HepG2 (cell line): Measurements from ENCODE around the gene SUPT6H. TPM values are rescaled to one million over a fixed set of nuclear protein-coding genes. Genes with fewer than 3 reads are reported as not detected.
A peak's percentile ranks its signal among the peaks of the same experiment; 100 is the strongest.

Experiments used
- ATF7-NPFF ChIP-seq: sonication (generic); formaldehyde crosslinking; IDR thresholded peaks from 2 replicates; pipeline ENCODE4 v1.8.1; 2023; ENCODE audit warnings: mild to moderate bottlenecking, low read depth, missing genetic modification reagents, moderate library complexity
- HES4 ChIP-seq: sonication (generic); formaldehyde crosslinking; IDR thresholded peaks from 2 replicates; pipeline ENCODE4 v1.9.0; 2021; ENCODE audit warnings: mild to moderate bottlenecking, missing genetic modification reagents, borderline replicate concordance
- HOXD1 ChIP-seq: sonication (generic); formaldehyde crosslinking; IDR thresholded peaks from 2 replicates; pipeline ENCODE4 v1.5.0; 2020; ENCODE audit warnings: missing genetic modification reagents
- MED1 ChIP-seq: sonication (generic); formaldehyde crosslinking; IDR thresholded peaks from 2 replicates; pipeline ENCODE4 v1.4.0; 2020; ENCODE audit warnings: missing genetic modification reagents
- MNT ChIP-seq: fragments of 450-650 bp; IDR thresholded peaks from 2 replicates; pipeline ENCODE4 v1.6.1; 2016
- NAIF1 ChIP-seq: sonication (generic); formaldehyde crosslinking; IDR thresholded peaks from 2 replicates; pipeline ENCODE4 v1.5.0; 2020; ENCODE audit warnings: mild to moderate bottlenecking, missing genetic modification reagents, borderline replicate concordance
- PCBP2 ChIP-seq: fragments of 200-400 bp; formaldehyde crosslinking; optimal IDR thresholded peaks from 2 replicates; pipeline ENCODE3; 2018; ENCODE audit warnings: low read length, low read depth; ENCODE audit not compliant: poor library complexity, severe bottlenecking
- RAD21 ChIP-seq: fragments of 450-650 bp; formaldehyde crosslinking; IDR thresholded peaks from 2 replicates; pipeline ENCODE4 v1.5.0; 2020; ENCODE audit warnings: mild to moderate bottlenecking
- RXRB ChIP-seq: IDR thresholded peaks from 2 replicates; pipeline ENCODE4 v1.6.1; 2016; ENCODE audit warnings: borderline replicate concordance, missing genetic modification reagents, missing compliant biosample characterization
- SRSF4 ChIP-seq: fragments of 200-400 bp; formaldehyde crosslinking; IDR thresholded peaks from one replicate; pipeline ENCODE4 v1.6.1; 2018; ENCODE audit warnings: mild to moderate bottlenecking, low read depth, low read length, moderate library complexity; ENCODE audit not compliant: poor library complexity, severe bottlenecking
- TEF ChIP-seq: sonication (generic); formaldehyde crosslinking; IDR thresholded peaks from 2 replicates; pipeline ENCODE4 v1.5.0; 2020; ENCODE audit warnings: missing genetic modification reagents
- ZNF224 ChIP-seq: sonication (generic); formaldehyde crosslinking; IDR thresholded peaks from 2 replicates; pipeline ENCODE4 v1.5.0; 2020; ENCODE audit warnings: mild to moderate bottlenecking, missing genetic modification reagents
- ZNF512 ChIP-seq: sonication (generic); formaldehyde crosslinking; IDR thresholded peaks from 2 replicates; pipeline ENCODE4 v1.4.0; 2020; ENCODE audit warnings: mild to moderate bottlenecking, missing genetic modification reagents
- ZNF576 ChIP-seq: sonication (generic); formaldehyde crosslinking; IDR thresholded peaks from 2 replicates; pipeline ENCODE4 v1.4.0; 2020; ENCODE audit warnings: mild to moderate bottlenecking, missing genetic modification reagents
- ZUFSP ChIP-seq: sonication (generic); formaldehyde crosslinking; IDR thresholded peaks from 2 replicates; pipeline ENCODE4 v1.9.0; 2021; ENCODE audit warnings: missing genetic modification reagents, mild to moderate bottlenecking, borderline replicate concordance
- polyA plus RNA-seq, 8 experiments: library from polyadenylated mRNA; depleted of rRNA in 3 of 8; stranded (reverse) in 7 of 8; unstranded in 1 of 8; fragments of >200 nt; fragmentation: Illumina TruSeq in 4 of 8; extraction: Trizol in 4 of 8; gene quantifications; 2 replicates each; pipeline versions ENCODE4 v1.2.1 to v1.2.3, GENCODE V29; 2011 to 2016; ENCODE audit warnings: low read depth in 4 of 8, missing spikeins in 1 of 8, mixed read lengths in 1 of 8; ENCODE audit not compliant: insufficient read depth in 1 of 8
- total RNA-seq, 5 experiments: library from RNA; depleted of rRNA; stranded (reverse); fragments of >200 nt; fragmentation: Illumina TruSeq; extraction: Trizol; gene quantifications; 2 replicates each; pipeline ENCODE4 v1.2.3, GENCODE V29; 2016; ENCODE audit warnings: low read depth in 1 of 5
- TF ChIP-seq, protein P1 (sequence below), 2 experiments: sonication (generic) in 1 of 2; formaldehyde crosslinking in 1 of 2; IDR thresholded peaks; 2 replicates each; pipeline versions ENCODE4 v1.6.1 to v1.9.0; 2014 to 2022; ENCODE audit warnings: antibody characterized with exemption in 1 of 2, borderline replicate concordance in 1 of 2, inconsistent platforms in 1 of 2, low read depth in 1 of 2, missing genetic modification reagents in 1 of 2

The SUPT6H gene
- total and polyA plus RNA-seq, 2 of the 13 experiments (the other 11 are each of a cell fraction or from before 2014, with no cell fraction given) = 32.7 to 39.9 TPM

- TF ChIP-seq, protein P1, sequence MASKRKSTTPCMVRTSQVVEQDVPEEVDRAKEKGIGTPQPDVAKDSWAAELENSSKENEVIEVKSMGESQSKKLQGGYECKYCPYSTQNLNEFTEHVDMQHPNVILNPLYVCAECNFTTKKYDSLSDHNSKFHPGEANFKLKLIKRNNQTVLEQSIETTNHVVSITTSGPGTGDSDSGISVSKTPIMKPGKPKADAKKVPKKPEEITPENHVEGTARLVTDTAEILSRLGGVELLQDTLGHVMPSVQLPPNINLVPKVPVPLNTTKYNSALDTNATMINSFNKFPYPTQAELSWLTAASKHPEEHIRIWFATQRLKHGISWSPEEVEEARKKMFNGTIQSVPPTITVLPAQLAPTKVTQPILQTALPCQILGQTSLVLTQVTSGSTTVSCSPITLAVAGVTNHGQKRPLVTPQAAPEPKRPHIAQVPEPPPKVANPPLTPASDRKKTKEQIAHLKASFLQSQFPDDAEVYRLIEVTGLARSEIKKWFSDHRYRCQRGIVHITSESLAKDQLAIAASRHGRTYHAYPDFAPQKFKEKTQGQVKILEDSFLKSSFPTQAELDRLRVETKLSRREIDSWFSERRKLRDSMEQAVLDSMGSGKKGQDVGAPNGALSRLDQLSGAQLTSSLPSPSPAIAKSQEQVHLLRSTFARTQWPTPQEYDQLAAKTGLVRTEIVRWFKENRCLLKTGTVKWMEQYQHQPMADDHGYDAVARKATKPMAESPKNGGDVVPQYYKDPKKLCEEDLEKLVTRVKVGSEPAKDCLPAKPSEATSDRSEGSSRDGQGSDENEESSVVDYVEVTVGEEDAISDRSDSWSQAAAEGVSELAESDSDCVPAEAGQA (IDR thresholded peaks at IDR 0.05; ENCODE audit: low read depth) = no peak
- TF ChIP-seq, protein P1 (CRISPR knock-in tag; IDR thresholded peaks at IDR 0.05; ENCODE audit: borderline replicate concordance) = no peak
- TF ChIP-seq MNT (no peak), TEF (CRISPR knock-in tag) (no peak), RXRB (no peak), PCBP2 (no peak), ZNF224 (no peak), HOXD1 (no peak), ZNF576 (no peak), SRSF4 (no peak), MED1 (CRISPR knock-in tag) (0 out of 2 replicates have a peak, but pooled peaks have one; percentile 30), NAIF1 (CRISPR knock-in tag) (no peak), RAD21 (CRISPR knock-in tag) (no peak), ZUFSP (CRISPR knock-in tag) (no peak), ATF7-NPFF (no peak), ZNF512 (CRISPR knock-in tag) (no peak), HES4 (CRISPR knock-in tag) (no peak)
Observed at GRCh38 chr17:28702026-28702751, 40.2 kb downstream of the SUPT6H start (continued).
